Measurements from ENCODE around the gene ELF2. TPM values are rescaled to one million over a fixed set of nuclear protein-coding genes. Genes with fewer than 3 reads are reported as not detected.

The ELF2 gene
- total RNA-seq (2021; ENCODE audit: unreplicated experiment), result 21.9 TPM
- 9.6 TPM for polyA plus RNA-seq (2012; ENCODE audit: insufficient read length)
- Bru-seq, nascent RNA, result percentile 81 among the genes with signal in this experiment
- percentile 68 among the genes with signal in this experiment for BruChase-seq, experiment 1, labeled RNA remaining after a 2-hour chase
- BruChase-seq, experiment 2, labeled RNA remaining after a 6-hour chase, result percentile 66 among the genes with signal in this experiment
- long read RNA-seq, full-length matches to known transcripts, result 4 of 75 reads
- long read RNA-seq, partial matches to known transcripts, result 7 of 75 reads
- long read RNA-seq, other reads (novel, unspliced or antisense), result 64 of 75 reads

DNA sequence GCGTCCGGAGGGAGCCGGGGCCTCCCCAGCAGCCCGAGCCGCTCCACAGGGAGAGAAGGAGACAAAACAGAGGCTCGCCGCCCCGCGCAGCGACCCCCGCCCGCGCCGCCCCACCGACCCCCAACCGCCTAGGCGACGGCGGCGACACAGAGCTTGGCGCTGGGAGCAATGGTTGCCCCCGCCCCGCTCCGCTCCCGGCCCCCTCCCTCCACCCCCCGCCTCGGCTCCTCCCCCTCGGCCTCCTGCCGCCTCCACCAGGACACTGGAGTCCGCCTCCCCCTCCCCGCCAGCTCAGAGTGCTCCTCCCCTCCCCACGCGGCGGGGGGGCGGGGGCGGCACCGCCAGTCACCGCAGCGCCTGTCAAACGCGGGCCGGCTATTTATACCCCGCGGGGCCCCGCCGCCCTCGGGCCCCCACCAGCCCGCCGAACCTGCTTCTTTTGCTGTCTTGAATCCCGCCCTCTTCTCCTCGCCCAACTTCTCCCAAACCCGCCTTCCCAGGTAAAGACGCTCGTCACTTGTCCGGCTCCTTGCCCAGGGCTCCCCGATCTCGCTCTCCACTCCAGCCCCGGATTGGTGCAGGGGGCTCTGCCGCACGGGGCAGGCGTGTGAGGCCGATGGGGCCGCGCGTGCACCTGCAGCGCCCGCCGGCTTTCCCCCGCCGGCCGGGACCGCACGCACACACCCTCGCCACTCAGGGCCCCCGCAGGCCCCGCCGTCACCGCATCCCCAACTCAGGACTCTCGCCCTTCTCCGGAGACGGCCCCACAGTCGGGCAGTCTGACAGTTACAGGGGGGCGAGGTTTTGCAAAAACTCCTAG, at the start of gene ELF2:
Gene ELF2 (minus strand): TSS at position 170 of the 820 bp plus-strand sequence. CDS start 39,517 bp downstream, outside the sequence.
- Histone ChIP-seq H3K4me3 (ENCODE audit: low read depth in 2 of 2, low read length in 2 of 2) (peak within 1 kb of the TSS; percentile 85), H3K27me3 (ENCODE audit: control insufficient read depth, insufficient read depth, low read length) (no peaks in the 10 kb centered on the region), H3K9me3 (ENCODE audit: control insufficient read depth, insufficient read depth, low read depth, low read length) (no peaks in the 10 kb centered on the region), H3K27ac (ENCODE audit: low read length) (peak within 1 kb of the TSS; percentile 85), H3K36me3 (ENCODE audit: control insufficient read depth, insufficient read depth, low read length) (no peaks in the 10 kb centered on the region; the same call in 1 of the 2 replicates), H3K4me1 (ENCODE audit: control insufficient read depth, insufficient read depth, low read length) (peaks cover 3% of the 10 kb centered on the region)
- intact Hi-C loops (cut with micrococcal nuclease; ENCODE audit: unreplicated experiment) (no loop called here), in situ Hi-C loops (cut with HindIII; ENCODE audit: low pct_unique_long_range_greater_than_20kb, low sequenced_read_pairs) (no loop called here)
- DNase-seq (ENCODE audit: low read depth, low spot score) (no peak), ATAC-seq (peak; percentile 73)
- TF ChIP-seq, protein P1, sequence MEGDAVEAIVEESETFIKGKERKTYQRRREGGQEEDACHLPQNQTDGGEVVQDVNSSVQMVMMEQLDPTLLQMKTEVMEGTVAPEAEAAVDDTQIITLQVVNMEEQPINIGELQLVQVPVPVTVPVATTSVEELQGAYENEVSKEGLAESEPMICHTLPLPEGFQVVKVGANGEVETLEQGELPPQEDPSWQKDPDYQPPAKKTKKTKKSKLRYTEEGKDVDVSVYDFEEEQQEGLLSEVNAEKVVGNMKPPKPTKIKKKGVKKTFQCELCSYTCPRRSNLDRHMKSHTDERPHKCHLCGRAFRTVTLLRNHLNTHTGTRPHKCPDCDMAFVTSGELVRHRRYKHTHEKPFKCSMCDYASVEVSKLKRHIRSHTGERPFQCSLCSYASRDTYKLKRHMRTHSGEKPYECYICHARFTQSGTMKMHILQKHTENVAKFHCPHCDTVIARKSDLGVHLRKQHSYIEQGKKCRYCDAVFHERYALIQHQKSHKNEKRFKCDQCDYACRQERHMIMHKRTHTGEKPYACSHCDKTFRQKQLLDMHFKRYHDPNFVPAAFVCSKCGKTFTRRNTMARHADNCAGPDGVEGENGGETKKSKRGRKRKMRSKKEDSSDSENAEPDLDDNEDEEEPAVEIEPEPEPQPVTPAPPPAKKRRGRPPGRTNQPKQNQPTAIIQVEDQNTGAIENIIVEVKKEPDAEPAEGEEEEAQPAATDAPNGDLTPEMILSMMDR (IDR thresholded peaks at IDR 0.05), result no peak
- TF ChIP-seq POLR2AphosphoS5 (IDR thresholded peaks at IDR 0.05; ENCODE audit: low read depth, low read length) (no peak), TCF7L2 (IDR thresholded peaks at IDR 0.05; ENCODE audit: low read depth, low read length) (no peak), SIN3A (IDR thresholded peaks at IDR 0.05; ENCODE audit: borderline replicate concordance, insufficient read depth, low read depth, low read length) (0 out of 2 replicates have a peak, but pooled peaks have one; percentile 58)
- POLR2A ChIA-PET, result interaction anchor here (0.5 to 0.6 kb wide), 3 partner anchors 26 to 96 kb away, joined by 3 to 5 read pairs (median 4); no protein-coding TSS in a partner anchor
- CTCF ChIA-PET, result interaction anchor here (0.7 kb wide), 1 partner anchor 119 kb away, joined by 5 read pairs; no protein-coding TSS in a partner anchor
- no TSS peak for BruUV-seq (replicated peaks)

DNA sequence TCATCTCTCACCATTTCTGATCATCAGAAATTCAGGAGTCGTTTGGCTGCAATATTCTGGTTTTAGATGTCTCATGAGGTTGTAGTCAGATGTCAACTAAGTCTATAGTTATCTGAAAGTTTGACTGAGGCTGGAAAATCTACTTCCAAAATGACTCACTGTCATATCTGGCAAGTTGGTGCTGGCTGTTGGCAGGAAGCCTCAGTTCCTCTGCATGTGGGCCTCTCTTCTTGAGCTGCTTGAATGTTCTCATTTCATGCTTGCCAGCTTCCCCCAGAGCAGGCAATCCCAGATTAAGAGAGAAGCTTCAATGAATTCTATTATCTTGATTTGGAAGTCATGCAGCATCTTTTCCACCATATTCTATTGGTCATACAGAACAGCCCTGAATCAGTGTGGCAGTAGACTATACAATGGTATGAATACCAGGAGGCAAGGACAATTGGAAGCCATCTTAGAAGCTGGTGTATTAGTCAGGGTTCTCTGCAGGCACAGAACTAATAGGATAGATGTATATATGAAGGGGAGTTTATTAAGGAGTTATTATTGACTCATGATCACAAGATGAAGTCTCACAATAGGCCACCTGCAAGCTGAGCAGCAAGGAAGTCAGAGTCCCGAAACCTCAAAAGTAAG, 46.8 kb upstream of the ELF2 start:
- Histone ChIP-seq H3K27me3 (ENCODE audit: control insufficient read depth, insufficient read depth, low read length) (no peaks in the 10 kb centered on the region), H3K4me1 (ENCODE audit: control insufficient read depth, insufficient read depth, low read length) (no peaks in the 10 kb centered on the region), H3K4me3 (ENCODE audit: low read depth in 2 of 2, low read length in 2 of 2) (no peak overlapping the region), H3K9me3 (ENCODE audit: control insufficient read depth, insufficient read depth, low read depth, low read length) (no peaks in the 10 kb centered on the region), H3K36me3 (ENCODE audit: control insufficient read depth, insufficient read depth, low read length) (no peaks in the 10 kb centered on the region), H3K27ac (ENCODE audit: low read length) (no peak overlapping the region)
- no TSS peak for BruUV-seq (replicated peaks)
- TF ChIP-seq, protein P1 (IDR thresholded peaks at IDR 0.05), result no peak
- TF ChIP-seq SIN3A (IDR thresholded peaks at IDR 0.05; ENCODE audit: borderline replicate concordance, insufficient read depth, low read depth, low read length) (no peak), POLR2AphosphoS5 (IDR thresholded peaks at IDR 0.05; ENCODE audit: low read depth, low read length) (no peak), TCF7L2 (IDR thresholded peaks at IDR 0.05; ENCODE audit: low read depth, low read length) (no peak)
- TF ChIP-seq, protein P2, sequence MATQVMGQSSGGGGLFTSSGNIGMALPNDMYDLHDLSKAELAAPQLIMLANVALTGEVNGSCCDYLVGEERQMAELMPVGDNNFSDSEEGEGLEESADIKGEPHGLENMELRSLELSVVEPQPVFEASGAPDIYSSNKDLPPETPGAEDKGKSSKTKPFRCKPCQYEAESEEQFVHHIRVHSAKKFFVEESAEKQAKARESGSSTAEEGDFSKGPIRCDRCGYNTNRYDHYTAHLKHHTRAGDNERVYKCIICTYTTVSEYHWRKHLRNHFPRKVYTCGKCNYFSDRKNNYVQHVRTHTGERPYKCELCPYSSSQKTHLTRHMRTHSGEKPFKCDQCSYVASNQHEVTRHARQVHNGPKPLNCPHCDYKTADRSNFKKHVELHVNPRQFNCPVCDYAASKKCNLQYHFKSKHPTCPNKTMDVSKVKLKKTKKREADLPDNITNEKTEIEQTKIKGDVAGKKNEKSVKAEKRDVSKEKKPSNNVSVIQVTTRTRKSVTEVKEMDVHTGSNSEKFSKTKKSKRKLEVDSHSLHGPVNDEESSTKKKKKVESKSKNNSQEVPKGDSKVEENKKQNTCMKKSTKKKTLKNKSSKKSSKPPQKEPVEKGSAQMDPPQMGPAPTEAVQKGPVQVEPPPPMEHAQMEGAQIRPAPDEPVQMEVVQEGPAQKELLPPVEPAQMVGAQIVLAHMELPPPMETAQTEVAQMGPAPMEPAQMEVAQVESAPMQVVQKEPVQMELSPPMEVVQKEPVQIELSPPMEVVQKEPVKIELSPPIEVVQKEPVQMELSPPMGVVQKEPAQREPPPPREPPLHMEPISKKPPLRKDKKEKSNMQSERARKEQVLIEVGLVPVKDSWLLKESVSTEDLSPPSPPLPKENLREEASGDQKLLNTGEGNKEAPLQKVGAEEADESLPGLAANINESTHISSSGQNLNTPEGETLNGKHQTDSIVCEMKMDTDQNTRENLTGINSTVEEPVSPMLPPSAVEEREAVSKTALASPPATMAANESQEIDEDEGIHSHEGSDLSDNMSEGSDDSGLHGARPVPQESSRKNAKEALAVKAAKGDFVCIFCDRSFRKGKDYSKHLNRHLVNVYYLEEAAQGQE (IDR thresholded peaks at IDR 0.05; ENCODE audit: insufficient read depth in 1 of 2, low read depth in 2 of 2, low read length in 1 of 2), result no peak
- intact Hi-C loops (cut with micrococcal nuclease; ENCODE audit: unreplicated experiment), result loop anchor here (10.0 kb wide), 1 partner anchor 51 kb away; no protein-coding TSS in a partner anchor
- in situ Hi-C loops (cut with HindIII; ENCODE audit: low pct_unique_long_range_greater_than_20kb, low sequenced_read_pairs), result no loop called here
- DNase-seq (ENCODE audit: low read depth, low spot score) (no peak), ATAC-seq (no peak)
- CTCF ChIA-PET, result no interaction called here
- POLR2A ChIA-PET, result interaction anchor here (0.7 kb wide), 1 partner anchor 320 kb away, joined by 4 read pairs; no protein-coding TSS in a partner anchor

Data from Panc1 (cell line).